ENCODE measurements around the gene MZT2B.
"Not testable (repeated sequence)": the region's sequence is repeated elsewhere in the genome, so short reads cannot be mapped to it uniquely, and the experiment has no call there.

DNA sequence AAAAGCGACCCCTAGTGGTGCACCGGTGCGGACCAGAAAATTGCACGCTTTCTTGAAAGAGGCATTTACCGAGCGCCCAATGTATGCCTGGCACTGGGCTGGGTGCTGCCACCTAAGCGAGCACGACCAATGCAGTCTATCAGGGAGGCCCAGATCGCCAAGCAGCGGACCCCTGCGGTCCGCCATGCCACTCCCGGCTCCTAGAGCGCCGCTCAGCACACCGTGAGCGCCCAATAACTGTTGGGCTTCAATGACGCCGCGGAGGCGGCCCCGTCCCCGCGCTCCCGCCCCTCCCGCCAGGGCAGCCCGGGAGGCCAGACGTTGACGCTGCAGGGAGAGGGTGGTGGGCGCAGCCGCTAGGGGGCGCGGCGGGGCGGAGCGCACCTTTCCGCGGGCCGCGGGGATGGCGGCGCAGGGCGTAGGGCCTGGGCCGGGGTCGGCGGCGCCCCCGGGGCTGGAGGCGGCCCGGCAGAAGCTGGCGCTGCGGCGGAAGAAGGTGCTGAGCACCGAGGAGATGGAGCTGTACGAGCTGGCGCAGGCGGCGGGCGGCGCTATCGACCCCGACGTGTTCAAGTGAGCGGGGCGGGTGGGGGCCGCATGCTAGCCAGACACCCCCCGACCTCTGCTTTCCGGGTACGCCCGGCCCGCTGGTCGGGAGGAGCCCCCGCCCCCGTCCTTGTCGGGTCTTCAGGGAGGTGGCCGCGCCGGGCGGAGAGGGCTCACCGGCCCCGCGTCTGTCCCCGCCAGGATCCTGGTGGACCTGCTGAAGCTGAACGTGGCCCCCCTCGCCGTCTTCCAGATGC, at the start of gene MZT2B:
- not testable (repeated sequence) for TF ChIP-seq POLR2A, POLR2AphosphoS5 (IDR thresholded peaks at IDR 0.05)
- TF ChIP-seq, protein P1, sequence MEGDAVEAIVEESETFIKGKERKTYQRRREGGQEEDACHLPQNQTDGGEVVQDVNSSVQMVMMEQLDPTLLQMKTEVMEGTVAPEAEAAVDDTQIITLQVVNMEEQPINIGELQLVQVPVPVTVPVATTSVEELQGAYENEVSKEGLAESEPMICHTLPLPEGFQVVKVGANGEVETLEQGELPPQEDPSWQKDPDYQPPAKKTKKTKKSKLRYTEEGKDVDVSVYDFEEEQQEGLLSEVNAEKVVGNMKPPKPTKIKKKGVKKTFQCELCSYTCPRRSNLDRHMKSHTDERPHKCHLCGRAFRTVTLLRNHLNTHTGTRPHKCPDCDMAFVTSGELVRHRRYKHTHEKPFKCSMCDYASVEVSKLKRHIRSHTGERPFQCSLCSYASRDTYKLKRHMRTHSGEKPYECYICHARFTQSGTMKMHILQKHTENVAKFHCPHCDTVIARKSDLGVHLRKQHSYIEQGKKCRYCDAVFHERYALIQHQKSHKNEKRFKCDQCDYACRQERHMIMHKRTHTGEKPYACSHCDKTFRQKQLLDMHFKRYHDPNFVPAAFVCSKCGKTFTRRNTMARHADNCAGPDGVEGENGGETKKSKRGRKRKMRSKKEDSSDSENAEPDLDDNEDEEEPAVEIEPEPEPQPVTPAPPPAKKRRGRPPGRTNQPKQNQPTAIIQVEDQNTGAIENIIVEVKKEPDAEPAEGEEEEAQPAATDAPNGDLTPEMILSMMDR (IDR thresholded peaks at IDR 0.05): peak; percentile 87 to 93 (median 92)
